Heart right ventricle (tissue), 16 donors: ENCODE measurements around the gene C1orf167. TPM values are rescaled to one million over a fixed set of nuclear protein-coding genes. Genes with fewer than 3 reads are reported as not detected.

Experiments used
- ATAC-seq, 8 donors: fragments of 200-7000 bp; cut with Tn5 transposase; one replicate each; pipeline ENCODE4 v1.9.1; 2020; ENCODE audit warnings: mild to moderate bottlenecking in 8 of 8, moderate library complexity in 8 of 8, moderate number of reproducible peaks in 1 of 8
- DNase-seq, 2 donors: peaks; one replicate each; pipeline ENCODE4 v3.0.0-alpha.2; 2020
- H3K27ac ChIP-seq, 10 donors: fragments of 200-600 bp; sonication (generic) in 2 of 10; one replicate each; pipeline versions ENCODE4 v1.5.0 to v1.8.0; 2020 to 2022; ENCODE audit warnings: mild to moderate bottlenecking in 3 of 10
- H3K27me3 ChIP-seq, 7 donors: fragments of 200-600 bp; one replicate each; pipeline ENCODE4 v1.8.0; 2021 to 2022; ENCODE audit warnings: mild to moderate bottlenecking in 2 of 7
- H3K36me3 ChIP-seq, 9 donors: fragments of 200-600 bp; sonication (generic) in 1 of 9; one replicate each; pipeline versions ENCODE4 v1.5.0 to v1.8.0; 2020 to 2022; ENCODE audit warnings: mild to moderate bottlenecking in 2 of 9
- H3K4me1 ChIP-seq, 9 donors: fragments of 200-600 bp; sonication (generic) in 1 of 9; one replicate each; pipeline versions ENCODE4 v1.5.0 to v1.8.0; 2020 to 2022; ENCODE audit warnings: mild to moderate bottlenecking in 4 of 9
- H3K4me3 ChIP-seq, 10 donors: fragments of 200-600 bp; sonication (generic) in 2 of 10; one replicate each; pipeline versions ENCODE4 v1.5.0 to v1.8.0; 2020 to 2022; ENCODE audit warnings: mild to moderate bottlenecking in 7 of 10, moderate library complexity in 2 of 10
- H3K9me3 ChIP-seq, 11 donors: fragments of 200-600 bp in 10 of 11; sonication (generic) in 2 of 11; one replicate each; pipeline versions ENCODE4 v1.5.0 to v1.8.0; 2013 to 2022; ENCODE audit warnings: mild to moderate bottlenecking in 2 of 11, control low read depth in 1 of 11, moderate library complexity in 1 of 11
- CTCF ChIP-seq, 9 donors: fragments of 200-600 bp; sonication (generic) in 2 of 9; IDR thresholded peaks; one replicate each; pipeline versions ENCODE4 v1.5.0 to v1.8.0; 2021 to 2022; ENCODE audit warnings: antibody characterized with exemption in 9 of 9, mild to moderate bottlenecking in 5 of 9, moderate library complexity in 1 of 9
- WGBS, 2 donors: extraction: QIAGEN DNeasy Blood & Tissue Kit; methylation state at CpG; one replicate each; pipeline ENCODE4 v1.1.7; 2013; ENCODE audit warnings: inconsistent platforms in 1 of 2; 5-methylcytosine and 5-hydroxymethylcytosine counted together
- intact Hi-C, 10 donors: fragments of 100-400 bp; cut with DNase I; formaldehyde crosslinking; loops; one replicate each; pipeline versions ENCODE4 v1.11.1 to v1.14.2; 2022
- polyA plus RNA-seq, 2 donors: library from polyadenylated mRNA; stranded (reverse); fragments of 200-250 nt; gene quantifications; one replicate each; pipeline ENCODE4 v1.2.3, GENCODE V29; 2013
- total RNA-seq, 10 donors: library from RNA; stranded (reverse); fragmentation: NEBNext Ultra II Directional in 3 of 10; extraction: Animal tissue kit (Norgen Biotek cat#: 25700) in 3 of 10; gene quantifications; one replicate each; pipeline versions ENCODE4 v1.2.1 to v1.2.4, GENCODE V29; 2021 to 2023
- donor health status: Arrhythmogenic right ventricular cardiomyopathy.
- donor health status: ischemic (EF 13 %, LVEDD 7.1; RV severe dilation, severe dysfunction).
- donor health status: healthy with polysubstance abuse.
- donor health status: DM: no; HTN: yes; CAD: no.
- donor health status: DM: no; HTN: no; CAD: no.
- donor health status: ischemic (EF 25% LVEDD 6.9; RV normal size, moderate dysfunction).
- donor health status: ischemic (EF 25% LVEDD 5.7; RV mildly dilated, moderate dysfunction).
- donor health status: healthy.
- donor health status: DM: yes; HTN: yes; CAD: no.
- donor health status: Ischemic cardiomyopathy.
- donor health status: ischemic (EF 35%, LVEDD 5.7; RV mildly dilated, moderate dysfunction).
- donor health status: nonischemic (EF 11% LVEDD 7.7; RV severe dilation, severe dysfunction).
- donor health status: DM: yes; HTN: yes; CAD: no.
- donor health status: PGD.
- donor health status: ischemic (EF 29% LVEDD 5.4; RV normal size, mild dysfunction).
- donor health status: nonischemic (EF 23%, LVEDD 6.1; RV moderate dilation, normal function).

C1orf167 gene
- total and polyA plus RNA-seq, 12 donors: 2.4 to 12.8 (median 5.7) TPM

- 94 to 96% methylated on average over 13 of the region's 13 CpGs for WGBS, 2 donors
- Histone ChIP-seq H3K27me3 (no peaks in the 10 kb centered on the region), H3K36me3 (peaks cover 8 to 100% (median 83%) of the 10 kb centered on the region in 9 donors), H3K4me3 (no peak overlapping the region), H3K4me1 (peaks cover 0 to 5% (median 0%) of the 10 kb centered on the region in 9 donors), H3K9me3 (no peaks in the 10 kb centered on the region), H3K27ac (no peak overlapping the region)
- DNase-seq: no peak
- no peak for ATAC-seq
- no peak for TF ChIP-seq CTCF (IDR thresholded peaks at IDR 0.05)
- intact Hi-C loops: loop anchor here in 5 of 10 donors (10.0 kb wide), 2 partner anchors 131 to 191 kb away; no protein-coding TSS in a partner anchor
Measured at GRCh38 chr1:11833900-11834299, 71.9 kb downstream of the C1orf167 start.

GRCh38 chr1:11835441-11836225, 73.6 kb downstream of the C1orf167 start:
- TF ChIP-seq CTCF (IDR thresholded peaks at IDR 0.05): no peak
- no peak for DNase-seq

GRCh38 chr1:11836955-11837766, 75.2 kb downstream of the C1orf167 start:
- intact Hi-C loops: loop anchor here in 8 of 10 donors (2.0 to 10.0 kb wide), 5 partner anchors 128 to 194 kb away; no protein-coding TSS in a partner anchor
- no peaks in the 10 kb centered on the region for H3K9me3 ChIP-seq
- peaks cover 5 to 100% (median 70%) of the 10 kb centered on the region in 9 donors for H3K36me3 ChIP-seq
- TF ChIP-seq CTCF (IDR thresholded peaks at IDR 0.05): no peak
- H3K4me1 ChIP-seq: peaks cover 0 to 35% (median 13%) of the 10 kb centered on the region in 9 donors
- H3K27ac ChIP-seq: no peak overlapping the region
- H3K27me3 ChIP-seq: no peaks in the 10 kb centered on the region
- ATAC-seq (no peak), DNase-seq (no peak)
- 89 to 90% methylated on average over 36 of the region's 36 CpGs for WGBS, 2 donors
- no peak overlapping the region for H3K4me3 ChIP-seq

More at GRCh38 chr1:11835441-11836225, 73.6 kb downstream of the C1orf167 start:
- H3K4me3 ChIP-seq: no peak overlapping the region
- intact Hi-C loops: loop anchor here in 8 of 10 donors (2.0 to 10.0 kb wide), 5 partner anchors 129 to 195 kb away; no protein-coding TSS in a partner anchor
- WGBS, 2 donors: 93 to 94% methylated on average over 27 to 28 of the region's 28 CpGs
- H3K27ac ChIP-seq: no peak overlapping the region
- H3K9me3 ChIP-seq: no peaks in the 10 kb centered on the region
- H3K36me3 ChIP-seq: peaks cover 5 to 100% (median 77%) of the 10 kb centered on the region in 9 donors
- H3K4me1 ChIP-seq: peaks cover 0 to 20% (median 0%) of the 10 kb centered on the region in 9 donors
- no peaks in the 10 kb centered on the region for H3K27me3 ChIP-seq
- no peak for ATAC-seq

GRCh38 chr1:11837767-11838348, 75.9 kb downstream of the C1orf167 start:
- Histone ChIP-seq H3K36me3 (peaks cover 0 to 100% (median 64%) of the 10 kb centered on the region in 9 donors), H3K27ac (no peak overlapping the region), H3K9me3 (no peaks in the 10 kb centered on the region), H3K4me3 (no peak overlapping the region), H3K27me3 (no peaks in the 10 kb centered on the region), H3K4me1 (peaks cover 0 to 42% (median 20%) of the 10 kb centered on the region in 9 donors)
- 85 to 89% methylated on average over 11 of the region's 11 CpGs for WGBS, 2 donors
- peak in 1 of 8 donors; percentile 1 for ATAC-seq
- intact Hi-C loops: loop anchor here (1.0 to 10.0 kb wide), 9 partner anchors 55 to 193 kb away; no protein-coding TSS in a partner anchor
- DNase-seq: no peak
- TF ChIP-seq CTCF (IDR thresholded peaks at IDR 0.05): no peak
